ENCODE results near the gene ANXA2R. TPM values are rescaled to one million over a fixed set of nuclear protein-coding genes. Genes with fewer than 3 reads are reported as not detected.
"Not testable (repeated sequence)": the region's sequence is repeated elsewhere in the genome, so short reads cannot be mapped to it uniquely, and the experiment has no call there.

ANXA2R gene
- total RNA-seq (2022) (3.1 and 4.1 TPM in 2 replicates), Bru-seq, nascent RNA (percentile 69 among the genes with signal in this experiment), BruChase-seq, experiment 1, labeled RNA remaining after a 2-hour chase (percentile 65 among the genes with signal in this experiment), BruChase-seq, experiment 2, labeled RNA remaining after a 6-hour chase (percentile 57 among the genes with signal in this experiment)
- long read RNA-seq, transcript ANXA2R-202 (1 exons, 1,265 nt) = major isoform, 5 of 5 reads
- long read RNA-seq, partial matches to known transcripts = 0 of 5 reads
- long read RNA-seq, other reads (novel, unspliced or antisense) = 0 of 5 reads

- Mint-ChIP-seq H3K4me3 (ENCODE audit: unreplicated experiment) (peak within 1 kb of the TSS; percentile 86), H3K27ac (ENCODE audit: unreplicated experiment) (peak within 1 kb of the TSS; percentile 58), H3K27me3 (ENCODE audit: insufficient read depth, unreplicated experiment) (no peaks in the 10 kb centered on the region), H3K9me3 (ENCODE audit: unreplicated experiment) (no peaks in the 10 kb centered on the region), H3K4me1 (ENCODE audit: low read depth, unreplicated experiment) (no peaks in the 10 kb centered on the region), H3K36me3 (ENCODE audit: insufficient read depth, unreplicated experiment) (peaks cover 10% of the 10 kb centered on the region)
- intact Hi-C loops (cut with micrococcal nuclease; ENCODE audit: unreplicated experiment) = loop anchor here (1.0 kb wide), 3 partner anchors 20 to 128 kb away; no protein-coding TSS in a partner anchor
- H3K36me3 ChIP-seq (ENCODE audit: control insufficient read depth, insufficient read depth, low read length) = no peaks in the 10 kb centered on the region
- no TSS peak for BruUV-seq (replicated peaks)
- peak; percentile 92 to 93 for DNase-seq
- H3K27me3 ChIP-seq (replicated peaks; ENCODE audit: control insufficient read depth, insufficient read depth, low read length) = no peaks in the 10 kb centered on the region
- peak; percentile 87 to 88 for TF ChIP-seq CTCF (IDR thresholded peaks at IDR 0.05; ENCODE audit: insufficient read depth in 1 of 2, low read depth in 1 of 2, low read length in 1 of 2, severe bottlenecking in 1 of 2, unreplicated experiment in 1 of 2)
- no peaks in the 10 kb centered on the region for H3K4me1 ChIP-seq
- CTCF ChIA-PET = interaction anchor here (0.6 to 3.2 kb wide), 11 partner anchors 10 to 443 kb away, joined by 3 to 28 read pairs (median 5); partner anchors contain the start of genes TMEM267 and ZNF131
- POLR2A ChIA-PET = interaction anchor here (0.8 to 1.8 kb wide), 2 partner anchors 25 to 80 kb away, joined by 5 read pairs; partner anchors contain the start of gene ZNF131
- no peaks in the 10 kb centered on the region for H3K9me3 ChIP-seq
- peak within 1 kb of the TSS; percentile 80 for H3K4me3 ChIP-seq (ENCODE audit: low read depth, low read length)
Measured at GRCh38 chr5:43040287-43041098, at the start of gene ANXA2R. TSS of gene ANXA2R (minus strand) at chr5:43040319. CDS start at chr5:43040046, 273 bp downstream.

GRCh38 chr5:43086118-43086908, 46.2 kb upstream of the ANXA2R start:
- H3K4me1 Mint-ChIP-seq (ENCODE audit: low read depth, unreplicated experiment); intact Hi-C loops (cut with micrococcal nuclease; ENCODE audit: unreplicated experiment); CTCF ChIA-PET; DNase-seq; H3K27me3 Mint-ChIP-seq (ENCODE audit: insufficient read depth, unreplicated experiment); H3K36me3 Mint-ChIP-seq (ENCODE audit: insufficient read depth, unreplicated experiment); H3K4me3 Mint-ChIP-seq (ENCODE audit: unreplicated experiment); BruUV-seq (replicated peaks); H3K4me3 ChIP-seq (ENCODE audit: low read depth, low read length); H3K27me3 ChIP-seq (replicated peaks; ENCODE audit: control insufficient read depth, insufficient read depth, low read length); POLR2A ChIA-PET; H3K9me3 Mint-ChIP-seq (ENCODE audit: unreplicated experiment); H3K36me3 ChIP-seq (ENCODE audit: control insufficient read depth, insufficient read depth, low read length); H3K9me3 ChIP-seq; H3K27ac Mint-ChIP-seq (ENCODE audit: unreplicated experiment): not testable (repeated sequence)
- H3K4me1 ChIP-seq = peaks cover 21% of the 10 kb centered on the region

GRCh38 chr5:43085453-43085852, 45.3 kb upstream of the ANXA2R start:
- POLR2A ChIA-PET = no interaction called here
- CTCF ChIA-PET = interaction anchor here (0.6 kb wide), 1 partner anchor 35 kb away, joined by 4 read pairs; no protein-coding TSS in a partner anchor
- H3K4me3 ChIP-seq (ENCODE audit: low read depth, low read length) = no peak overlapping the region
- no peaks in the 10 kb centered on the region for H3K27me3 Mint-ChIP-seq (ENCODE audit: insufficient read depth, unreplicated experiment)
- no peak overlapping the region for H3K27ac Mint-ChIP-seq (ENCODE audit: unreplicated experiment)
- no peak for DNase-seq
- BruUV-seq (replicated peaks) = no TSS peak
- no peaks in the 10 kb centered on the region for H3K27me3 ChIP-seq (replicated peaks; ENCODE audit: control insufficient read depth, insufficient read depth, low read length)
- peaks cover 4% of the 10 kb centered on the region for H3K36me3 Mint-ChIP-seq (ENCODE audit: insufficient read depth, unreplicated experiment)
- no peaks in the 10 kb centered on the region for H3K36me3 ChIP-seq (ENCODE audit: control insufficient read depth, insufficient read depth, low read length)
- H3K4me3 Mint-ChIP-seq (ENCODE audit: unreplicated experiment) = no peak overlapping the region
- TF ChIP-seq CTCF (IDR thresholded peaks at IDR 0.05; ENCODE audit: insufficient read depth in 1 of 2, low read depth in 1 of 2, low read length in 1 of 2, severe bottlenecking in 1 of 2, unreplicated experiment in 1 of 2) = no peak
- no peaks in the 10 kb centered on the region for H3K9me3 Mint-ChIP-seq (ENCODE audit: unreplicated experiment)
- peaks cover 10% of the 10 kb centered on the region for H3K4me1 Mint-ChIP-seq (ENCODE audit: low read depth, unreplicated experiment)
- peaks cover 28% of the 10 kb centered on the region for H3K4me1 ChIP-seq
- intact Hi-C loops (cut with micrococcal nuclease; ENCODE audit: unreplicated experiment) = no loop called here
- H3K9me3 ChIP-seq = 0 out of 2 replicates have a peak, but pooled peaks cover 4% of the 10 kb centered on the region

- H3K27me3 Mint-ChIP-seq (ENCODE audit: insufficient read depth, unreplicated experiment); CTCF ChIA-PET; BruUV-seq (replicated peaks): not testable (repeated sequence)
Measured at GRCh38 chr5:43084468-43084867, 44.3 kb upstream of the ANXA2R start.

GRCh38 chr5:43081345-43081744, 41.2 kb upstream of the ANXA2R start:
- CTCF ChIA-PET; intact Hi-C loops (cut with micrococcal nuclease; ENCODE audit: unreplicated experiment); H3K27me3 ChIP-seq (replicated peaks; ENCODE audit: control insufficient read depth, insufficient read depth, low read length); BruUV-seq (replicated peaks); H3K9me3 ChIP-seq; H3K9me3 Mint-ChIP-seq (ENCODE audit: unreplicated experiment); H3K4me3 Mint-ChIP-seq (ENCODE audit: unreplicated experiment); H3K27ac Mint-ChIP-seq (ENCODE audit: unreplicated experiment); H3K27me3 Mint-ChIP-seq (ENCODE audit: insufficient read depth, unreplicated experiment); H3K36me3 ChIP-seq (ENCODE audit: control insufficient read depth, insufficient read depth, low read length); H3K4me3 ChIP-seq (ENCODE audit: low read depth, low read length); H3K36me3 Mint-ChIP-seq (ENCODE audit: insufficient read depth, unreplicated experiment): not testable (repeated sequence)
- peak in 1 of 2 experiments; percentile 26 for DNase-seq
- H3K4me1 ChIP-seq = peaks cover 61% of the 10 kb centered on the region
- peaks cover 32% of the 10 kb centered on the region for H3K4me1 Mint-ChIP-seq (ENCODE audit: low read depth, unreplicated experiment)
- POLR2A ChIA-PET = interaction anchor here (0.9 kb wide), 1 partner anchor 40 kb away, joined by 6 read pairs; no protein-coding TSS in a partner anchor

More at GRCh38 chr5:43084468-43084867, 44.3 kb upstream of the ANXA2R start:
- H3K27ac Mint-ChIP-seq (ENCODE audit: unreplicated experiment); H3K36me3 Mint-ChIP-seq (ENCODE audit: insufficient read depth, unreplicated experiment); H3K27me3 ChIP-seq (replicated peaks; ENCODE audit: control insufficient read depth, insufficient read depth, low read length); intact Hi-C loops (cut with micrococcal nuclease; ENCODE audit: unreplicated experiment); H3K36me3 ChIP-seq (ENCODE audit: control insufficient read depth, insufficient read depth, low read length); H3K9me3 ChIP-seq; H3K4me1 Mint-ChIP-seq (ENCODE audit: low read depth, unreplicated experiment); H3K4me3 Mint-ChIP-seq (ENCODE audit: unreplicated experiment); H3K9me3 Mint-ChIP-seq (ENCODE audit: unreplicated experiment); H3K4me3 ChIP-seq (ENCODE audit: low read depth, low read length); DNase-seq; POLR2A ChIA-PET: not testable (repeated sequence)
- peaks cover 35% of the 10 kb centered on the region for H3K4me1 ChIP-seq
